PC-9 (cell line): ENCODE results near the gene LCN12. TPM values are rescaled to one million over a fixed set of nuclear protein-coding genes. Genes with fewer than 3 reads are reported as not detected.

Experiments
- BruUV-seq: library from RNA; stranded (reverse); fragments of 400-500 nt; replicated peaks from 2 replicates; lab custom pipeline; 2021; lab: Mats Ljungman, UMichigan
- CTCF ChIA-PET: fragments of 300-600 bp; sonication (Branson Sonifier 250); formaldehyde crosslinking; loops from one replicate; lab custom pipeline; 2022; ENCODE audit warnings: antibody characterized with exemption; lab: Charles Lee
- POLR2A ChIA-PET: fragments of 300-600 bp; sonication (Branson Sonifier 250); formaldehyde crosslinking; loops from one replicate; lab custom pipeline; 2022; ENCODE audit warnings: antibody characterized with exemption; ENCODE audit not compliant: unreplicated experiment; lab: Charles Lee
- DNase-seq, 2 experiments: peaks; one replicate each; pipeline versions ENCODE4 v3.0.0 to v3.0.0-alpha.2; 2015 to 2022; ENCODE audit warnings: mixed read lengths in 1 of 2
- H2AFZ ChIP-seq: fragments of 200-600 bp; sonication (generic); 2 replicates; pipeline ENCODE4 v1.8.1; 2017; ENCODE audit warnings: antibody characterized with exemption
- H3F3A ChIP-seq: fragments of 200-600 bp; sonication (generic); 2 replicates; pipeline ENCODE4 v1.8.1; 2017; ENCODE audit warnings: antibody characterized with exemption, mild to moderate bottlenecking, low read depth; ENCODE audit not compliant: insufficient read depth
- H3K27ac ChIP-seq: fragments of 200-600 bp; sonication (generic); 2 replicates; pipeline ENCODE4 v1.6.1; 2016; ENCODE audit warnings: mixed run types
- H3K27me3 ChIP-seq: fragments of 200-600 bp; sonication (generic); 2 replicates; pipeline ENCODE4 v1.6.1; 2016; ENCODE audit warnings: low read depth, mixed run types; ENCODE audit not compliant: insufficient read depth
- H3K36me3 ChIP-seq: fragments of 200-600 bp; sonication (generic); 2 replicates; pipeline ENCODE4 v1.6.1; 2016; ENCODE audit warnings: low read depth, mixed run types
- H3K4me1 ChIP-seq: fragments of 200-600 bp; sonication (generic); replicated peaks from 2 replicates; pipeline ENCODE4 v1.6.1; 2016; ENCODE audit warnings: mixed run types; ENCODE audit not compliant: insufficient read depth
- H3K4me2 ChIP-seq: fragments of 200-600 bp; sonication (generic); 2 replicates; pipeline ENCODE4 v1.6.1; 2017; ENCODE audit warnings: mixed run types
- H3K4me3 ChIP-seq: fragments of 200-600 bp; sonication (generic); 2 replicates; pipeline ENCODE4 v1.6.1; 2016; ENCODE audit warnings: mixed run types
- H3K79me2 ChIP-seq: fragments of 200-600 bp; sonication (generic); 2 replicates; pipeline ENCODE4 v1.6.1; 2017; ENCODE audit warnings: low read depth, mixed run types
- H3K9me2 ChIP-seq: fragments of 200-600 bp; sonication (generic); 2 replicates; pipeline ENCODE4 v1.8.1; 2017; ENCODE audit warnings: mild to moderate bottlenecking; ENCODE audit not compliant: insufficient read depth
- H3K9me3 ChIP-seq: fragments of 200-600 bp; sonication (generic); 2 replicates; pipeline ENCODE4 v1.8.1; 2016; ENCODE audit warnings: low read depth; ENCODE audit not compliant: insufficient read depth
- H4K20me1 ChIP-seq: fragments of 200-600 bp; sonication (generic); 2 replicates; pipeline ENCODE4 v1.8.1; 2017; ENCODE audit not compliant: insufficient read depth
- EZH2 ChIP-seq: fragments of 200-600 bp; sonication (generic); IDR thresholded peaks from 2 replicates; pipeline ENCODE4 v1.8.0; 2017; ENCODE audit warnings: antibody characterized with exemption, low read depth
- intact Hi-C: fragments of 100-400 bp; cut with micrococcal nuclease; formaldehyde crosslinking; loops from one replicate; pipeline ENCODE4 v1.10.0; 2022; ENCODE audit not compliant: unreplicated experiment
- total RNA-seq: library from RNA; stranded (reverse); gene quantifications from 2 replicates; pipeline ENCODE4 v1.2.3, GENCODE V29; 2021
- TF ChIP-seq, protein P1 (sequence below): fragments of 200-600 bp; sonication (generic); conservative IDR thresholded peaks from 2 replicates; pipeline ENCODE4 v1.6.1; 2017; ENCODE audit warnings: mixed run types, antibody characterized with exemption, mild to moderate bottlenecking, moderate library complexity

Gene LCN12
- total RNA-seq, 1 experiment from 2014 or later = 9.3 TPM

- Histone ChIP-seq H3K9me2 (no peaks in the 10 kb centered on the region), H3K9me3 (no peaks in the 10 kb centered on the region), H3K79me2 (no peaks in the 10 kb centered on the region), H3K27me3 (no peaks in the 10 kb centered on the region), H3K36me3 (no peaks in the 10 kb centered on the region), H3F3A (peaks cover 8% of the 10 kb centered on the region; the same call in 1 of the 2 replicates), H2AFZ (no peak overlapping the region), H3K27ac (no peak overlapping the region), H3K4me1 (peaks cover 10% of the 10 kb centered on the region), H3K4me3 (no peak overlapping the region), H3K4me2 (no peak overlapping the region), H4K20me1 (no peaks in the 10 kb centered on the region)
- BruUV-seq = no TSS peak
- ChIA-PET CTCF (no interaction called here), POLR2A (interaction anchor here (0.5 to 0.9 kb wide), 2 partner anchors 8 to 115 kb away, joined by 6 read pairs; no protein-coding TSS in a partner anchor)
- intact Hi-C loops = no loop called here
- TF ChIP-seq EZH2 = no peak
- TF ChIP-seq, protein P1, sequence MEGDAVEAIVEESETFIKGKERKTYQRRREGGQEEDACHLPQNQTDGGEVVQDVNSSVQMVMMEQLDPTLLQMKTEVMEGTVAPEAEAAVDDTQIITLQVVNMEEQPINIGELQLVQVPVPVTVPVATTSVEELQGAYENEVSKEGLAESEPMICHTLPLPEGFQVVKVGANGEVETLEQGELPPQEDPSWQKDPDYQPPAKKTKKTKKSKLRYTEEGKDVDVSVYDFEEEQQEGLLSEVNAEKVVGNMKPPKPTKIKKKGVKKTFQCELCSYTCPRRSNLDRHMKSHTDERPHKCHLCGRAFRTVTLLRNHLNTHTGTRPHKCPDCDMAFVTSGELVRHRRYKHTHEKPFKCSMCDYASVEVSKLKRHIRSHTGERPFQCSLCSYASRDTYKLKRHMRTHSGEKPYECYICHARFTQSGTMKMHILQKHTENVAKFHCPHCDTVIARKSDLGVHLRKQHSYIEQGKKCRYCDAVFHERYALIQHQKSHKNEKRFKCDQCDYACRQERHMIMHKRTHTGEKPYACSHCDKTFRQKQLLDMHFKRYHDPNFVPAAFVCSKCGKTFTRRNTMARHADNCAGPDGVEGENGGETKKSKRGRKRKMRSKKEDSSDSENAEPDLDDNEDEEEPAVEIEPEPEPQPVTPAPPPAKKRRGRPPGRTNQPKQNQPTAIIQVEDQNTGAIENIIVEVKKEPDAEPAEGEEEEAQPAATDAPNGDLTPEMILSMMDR = no peak
- DNase-seq = no peak
These were observed 10.1 kb downstream of the LCN12 start for GRCh38 chr9:136962163-136962562.

DNA sequence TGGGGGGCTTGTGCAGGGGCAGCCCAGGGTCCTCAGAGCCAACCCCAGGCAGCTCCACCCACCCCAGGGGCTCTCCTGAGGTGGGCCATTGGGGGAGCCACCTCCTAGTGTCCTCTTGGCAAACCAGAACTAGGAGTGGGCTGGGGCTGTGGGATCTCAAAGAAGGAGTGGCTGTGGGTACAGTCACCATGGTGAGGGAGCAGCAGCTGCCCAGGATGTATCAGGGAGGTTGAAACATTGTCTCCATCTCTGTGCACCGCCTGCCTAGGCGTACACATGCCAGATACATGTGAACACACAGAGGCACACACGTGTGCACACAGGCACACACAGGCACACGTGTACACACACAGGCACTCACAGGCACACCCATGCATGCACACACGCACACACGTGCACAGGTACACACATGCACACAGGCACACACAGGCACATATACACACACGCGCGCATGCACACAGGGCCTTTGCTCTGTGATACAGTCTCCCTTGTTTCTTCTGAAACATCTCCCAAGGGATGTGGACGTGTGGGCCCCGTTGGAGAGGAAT, 10.7 kb downstream of the LCN12 start:
- no peak for TF ChIP-seq EZH2
- TF ChIP-seq, protein P1 = no peak
- Histone ChIP-seq H2AFZ (no peak overlapping the region), H3K9me2 (no peaks in the 10 kb centered on the region), H3K9me3 (no peaks in the 10 kb centered on the region), H3K27me3 (no peaks in the 10 kb centered on the region), H3K27ac (no peak overlapping the region), H3K79me2 (no peaks in the 10 kb centered on the region), H3K4me2 (no peak overlapping the region), H3K36me3 (no peaks in the 10 kb centered on the region), H3K4me3 (no peak overlapping the region), H3K4me1 (peaks cover 10% of the 10 kb centered on the region), H4K20me1 (no peaks in the 10 kb centered on the region), H3F3A (peaks cover 8% of the 10 kb centered on the region; the same call in 1 of the 2 replicates)
- ChIA-PET POLR2A (interaction anchor here (0.5 to 0.9 kb wide), 2 partner anchors 9 to 116 kb away, joined by 6 read pairs; no protein-coding TSS in a partner anchor), CTCF (interaction anchor here (0.5 kb wide), 1 partner anchor 58 kb away, joined by 3 read pairs; no protein-coding TSS in a partner anchor)
- no peak for DNase-seq
- intact Hi-C loops = no loop called here
- BruUV-seq = no TSS peak

GRCh38 chr9:136963341-136963740, 11.3 kb downstream of the LCN12 start:
- peaks cover 10% of the 10 kb centered on the region for H3K4me1 ChIP-seq
- ChIA-PET POLR2A (no interaction called here), CTCF (interaction anchor here (0.5 kb wide), 1 partner anchor 58 kb away, joined by 3 read pairs; no protein-coding TSS in a partner anchor)
- H3K27me3 ChIP-seq = no peaks in the 10 kb centered on the region
- H3K27ac ChIP-seq = no peak overlapping the region
- intact Hi-C loops = no loop called here
- DNase-seq = no peak
- H3K36me3 ChIP-seq = no peaks in the 10 kb centered on the region
- BruUV-seq = no TSS peak
- peaks cover 8% of the 10 kb centered on the region; the same call in 1 of the 2 replicates for H3F3A ChIP-seq
- no peaks in the 10 kb centered on the region for H4K20me1 ChIP-seq
- H3K79me2 ChIP-seq = no peaks in the 10 kb centered on the region
- H3K9me2 ChIP-seq = no peaks in the 10 kb centered on the region
- H3K9me3 ChIP-seq = no peaks in the 10 kb centered on the region
- no peak overlapping the region for H3K4me2 ChIP-seq
- H2AFZ ChIP-seq = no peak overlapping the region
- H3K4me3 ChIP-seq = no peak overlapping the region
- TF ChIP-seq, protein P1 = no peak
- no peak for TF ChIP-seq EZH2
